ENCODE data around the gene GPSM1. TPM values are rescaled to one million over a fixed set of nuclear protein-coding genes. Genes with fewer than 3 reads are reported as not detected.

GPSM1 gene
- total RNA-seq, 1 experiment from 2014 or later, result 26.4 TPM

- no peak for TF ChIP-seq SIN3A (IDR thresholded peaks at IDR 0.05; ENCODE audit: low read depth)
- no peak for TF ChIP-seq EGR1 (IDR thresholded peaks at IDR 0.05; ENCODE audit: low read depth)
- TF ChIP-seq ZBTB33 (IDR thresholded peaks at IDR 0.05; ENCODE audit: extremely low read depth, insufficient replicate concordance, low read length), result no peak
- TF ChIP-seq RAD21 (IDR thresholded peaks at IDR 0.05; ENCODE audit: low read depth), result no peak
- TF ChIP-seq SP1 (IDR thresholded peaks at IDR 0.05; ENCODE audit: low read depth), result no peak
- TF ChIP-seq MAX (IDR thresholded peaks at IDR 0.05), result no peak
- no peak for TF ChIP-seq CEBPB (IDR thresholded peaks at IDR 0.05; ENCODE audit: low read depth)
- no peak for TF ChIP-seq CTCF (IDR thresholded peaks at IDR 0.05 in 2 of 3, conservative IDR thresholded peaks at IDR 0.05 in 1 of 3; ENCODE audit: borderline replicate concordance in 1 of 3, insufficient read depth in 1 of 3, low read depth in 2 of 3, low read length in 2 of 3)
- intact Hi-C loops (cut with micrococcal nuclease), result no loop called here
- Histone ChIP-seq H3K4me3 (replicated peaks in 1 of 2; ENCODE audit: low read depth in 1 of 2, low read length in 2 of 2) (no peak overlapping the region), H3K9ac (ENCODE audit: low read length) (no peak overlapping the region), H3K9me3 (ENCODE audit: control insufficient read depth in 1 of 2, insufficient read depth in 1 of 2, low read depth in 1 of 2, low read length in 2 of 2) (no peaks in the 10 kb centered on the region), H3K36me3 (ENCODE audit: control insufficient read depth in 1 of 2, insufficient read depth in 2 of 2, low read length in 2 of 2) (no peaks in the 10 kb centered on the region), H3K27me3 (ENCODE audit: insufficient read depth, low read length) (no peaks in the 10 kb centered on the region), H3K9me2 (ENCODE audit: insufficient read depth) (no peaks in the 10 kb centered on the region), H3K27ac (ENCODE audit: low read depth, low read length) (no peak overlapping the region), H4K20me1 (ENCODE audit: insufficient read depth) (no peaks in the 10 kb centered on the region), H3K4me1 (ENCODE audit: control insufficient read depth in 1 of 2, insufficient read depth in 2 of 2, low read length in 2 of 2) (peaks cover 0 to under 1% of the 10 kb centered on the region in 2 experiments; a peak in 1 of 4 replicates), H3K4me2 (ENCODE audit: low read length) (no peak overlapping the region), H3K79me2 (ENCODE audit: insufficient read depth, low read length) (no peaks in the 10 kb centered on the region), H2AFZ (ENCODE audit: low read depth, low read length, poor library complexity, severe bottlenecking) (no peak overlapping the region)
- POLR2A ChIA-PET, result no interaction called here
- CTCF ChIA-PET, result no interaction called here
- DNase-seq (ENCODE audit: low read depth, low spot score) (no peak), ATAC-seq (no peak)
- BruUV-seq (replicated peaks), result no TSS peak
- RAD21 ChIA-PET (ENCODE audit: low non-redundant PET in 1 of 2, low total read pairs in 2 of 2, uncharacterized antibody in 2 of 2, unreplicated experiment in 2 of 2), result no interaction called here
These were observed 24.8 kb upstream of the GPSM1 start for GRCh38 chr9:136302527-136302926.

Measured in HCT116 (cell line).